NOMO-1 treated with DMSO at 0.1 percent for 48 hours (cell line): ENCODE data around the gene SLC7A4.
A peak's percentile ranks its signal among the peaks of the same experiment; 100 is the strongest.
"Not testable (repeated sequence)": the region's sequence is repeated elsewhere in the genome, so short reads cannot be mapped to it uniquely, and the experiment has no call there.

Source experiments
- DNase-seq: peaks from one replicate; lab custom pipeline; 2025; ENCODE audit not compliant: unreplicated experiment; lab: John Stamatoyannopoulos, UW

Gene SLC7A4, protein sequence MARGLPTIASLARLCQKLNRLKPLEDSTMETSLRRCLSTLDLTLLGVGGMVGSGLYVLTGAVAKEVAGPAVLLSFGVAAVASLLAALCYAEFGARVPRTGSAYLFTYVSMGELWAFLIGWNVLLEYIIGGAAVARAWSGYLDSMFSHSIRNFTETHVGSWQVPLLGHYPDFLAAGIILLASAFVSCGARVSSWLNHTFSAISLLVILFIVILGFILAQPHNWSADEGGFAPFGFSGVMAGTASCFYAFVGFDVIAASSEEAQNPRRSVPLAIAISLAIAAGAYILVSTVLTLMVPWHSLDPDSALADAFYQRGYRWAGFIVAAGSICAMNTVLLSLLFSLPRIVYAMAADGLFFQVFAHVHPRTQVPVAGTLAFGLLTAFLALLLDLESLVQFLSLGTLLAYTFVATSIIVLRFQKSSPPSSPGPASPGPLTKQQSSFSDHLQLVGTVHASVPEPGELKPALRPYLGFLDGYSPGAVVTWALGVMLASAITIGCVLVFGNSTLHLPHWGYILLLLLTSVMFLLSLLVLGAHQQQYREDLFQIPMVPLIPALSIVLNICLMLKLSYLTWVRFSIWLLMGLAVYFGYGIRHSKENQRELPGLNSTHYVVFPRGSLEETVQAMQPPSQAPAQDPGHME

GRCh38 chr22:21032037-21032867 lies at the start of gene SLC7A4:
Gene SLC7A4, minus strand, starts transcription at chr22:21032561. Its CDS starts 749 bp downstream, at chr22:21031812.
- no peak for DNase-seq

DNA sequence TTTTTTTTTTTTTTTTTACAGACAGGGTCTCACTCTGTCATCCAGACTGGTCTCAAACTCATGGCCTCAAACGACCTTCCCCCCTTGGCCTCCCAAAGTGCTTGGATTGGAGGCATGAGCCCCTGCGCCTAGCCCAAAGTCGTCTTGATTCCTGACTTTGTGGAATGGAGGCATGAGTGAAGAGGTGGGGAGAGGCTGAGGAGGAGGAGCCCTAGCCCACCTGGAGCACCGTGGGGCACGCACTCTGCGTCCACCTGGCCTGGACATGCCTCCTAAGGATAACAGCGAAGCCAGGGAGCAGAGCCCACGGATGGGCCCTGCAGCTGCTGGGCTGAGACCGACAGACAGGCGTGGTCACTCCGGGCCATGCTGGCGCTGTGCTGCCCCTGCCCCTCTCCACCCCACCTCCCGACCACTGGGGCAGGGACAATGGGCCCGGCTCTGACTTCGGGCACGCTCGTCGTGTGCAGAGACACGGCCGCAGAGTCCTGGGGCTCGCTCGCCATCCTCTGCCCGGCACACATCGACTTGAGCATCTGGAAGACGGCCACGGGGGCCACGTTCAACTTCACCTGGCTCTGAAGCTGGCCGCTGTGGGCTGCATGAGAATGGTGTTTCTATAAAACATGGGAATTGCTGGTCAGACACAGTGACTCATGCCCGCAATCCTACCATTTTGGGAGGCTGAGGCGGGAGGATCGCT lies 48.2 kb upstream of the SLC7A4 start:
- no peak for DNase-seq

- DNase-seq: no peak
Observed at GRCh38 chr22:21079493-21079892, 47.1 kb upstream of the SLC7A4 start.

DNA sequence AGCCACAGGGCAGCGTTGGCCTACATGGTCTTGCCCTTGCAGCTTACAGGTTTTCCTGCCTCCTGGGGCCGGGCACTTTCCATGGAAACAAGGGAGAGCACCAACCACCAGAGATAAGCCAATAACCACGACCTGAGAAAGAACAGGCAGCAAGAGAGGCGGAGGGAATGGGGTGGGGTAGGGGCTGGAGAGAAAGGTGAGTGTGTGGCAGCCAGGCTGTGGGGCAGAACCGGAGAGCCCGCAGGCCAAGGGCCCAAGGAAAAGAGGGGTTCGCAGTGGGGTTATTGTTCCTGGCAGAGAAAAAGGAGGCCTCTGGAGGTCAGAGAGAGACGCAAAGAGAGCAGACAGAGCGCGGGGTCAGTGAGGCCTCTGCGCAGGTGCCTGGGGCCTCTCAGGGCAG lies 46.6 kb upstream of the SLC7A4 start:
- DNase-seq: no peak

DNA sequence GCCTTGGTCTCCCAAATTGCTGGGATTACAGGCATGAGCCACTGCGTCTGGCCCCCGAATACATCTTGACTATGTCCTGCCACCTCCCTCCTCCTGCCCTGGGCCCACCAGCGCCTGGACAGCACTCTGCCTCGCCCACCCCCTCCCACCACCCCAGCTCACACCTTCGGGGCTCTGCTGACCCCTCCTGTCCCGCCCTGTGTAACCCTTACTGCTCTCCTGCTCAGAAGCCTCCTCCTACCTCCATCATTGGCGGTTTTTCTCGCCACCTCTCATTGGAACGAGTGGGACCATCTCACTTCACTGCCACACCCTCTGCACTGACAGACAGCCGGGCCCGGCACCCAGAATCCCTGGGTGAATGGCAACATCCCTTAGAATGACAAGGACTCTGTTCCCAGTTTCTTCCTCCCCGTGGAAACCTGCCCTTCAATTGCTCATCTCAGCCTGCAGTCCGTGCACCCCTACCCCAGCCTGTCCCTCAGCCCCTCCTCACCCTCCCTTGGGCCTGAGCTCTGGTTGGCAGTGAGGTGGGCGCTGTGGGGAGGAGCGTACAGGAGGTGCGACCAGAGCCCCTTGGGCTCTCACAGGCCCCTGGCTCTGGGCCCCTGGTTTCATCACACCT lies 45.6 kb upstream of the SLC7A4 start:
- DNase-seq: no peak

GRCh38 chr22:21076912-21077625 lies 44.7 kb upstream of the SLC7A4 start:
- no peak for DNase-seq

DNA sequence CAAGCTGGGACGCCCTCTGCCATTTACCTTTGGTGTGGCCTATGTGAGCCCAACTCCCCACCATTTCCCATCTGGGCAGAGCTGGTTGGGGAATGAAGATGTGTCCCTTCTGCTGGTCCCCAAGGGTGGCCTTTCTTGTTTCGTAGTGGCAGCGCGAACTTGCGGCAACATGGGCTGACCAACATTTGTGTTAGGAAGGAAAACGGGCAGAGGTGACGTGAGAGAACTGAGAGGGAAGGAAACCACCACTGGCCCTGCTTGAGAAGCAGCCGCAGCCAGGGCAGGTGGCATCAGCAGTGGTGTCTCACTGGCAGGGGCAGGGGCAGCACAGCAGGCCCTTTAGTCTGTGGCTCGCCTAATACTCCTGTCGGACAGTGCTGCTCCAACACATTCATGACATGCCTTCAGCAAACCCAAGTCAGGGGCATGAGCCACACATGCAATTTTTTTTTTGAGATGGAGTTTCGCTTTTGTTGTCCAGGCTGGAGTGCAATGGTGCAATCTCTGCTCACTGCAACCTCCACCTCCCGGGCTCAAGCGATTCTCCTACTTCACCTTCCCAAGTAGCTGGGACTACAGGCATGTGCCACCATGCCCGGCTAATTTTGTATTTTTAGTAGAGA lies 43.3 kb upstream of the SLC7A4 start:
- no peak for DNase-seq

DNA sequence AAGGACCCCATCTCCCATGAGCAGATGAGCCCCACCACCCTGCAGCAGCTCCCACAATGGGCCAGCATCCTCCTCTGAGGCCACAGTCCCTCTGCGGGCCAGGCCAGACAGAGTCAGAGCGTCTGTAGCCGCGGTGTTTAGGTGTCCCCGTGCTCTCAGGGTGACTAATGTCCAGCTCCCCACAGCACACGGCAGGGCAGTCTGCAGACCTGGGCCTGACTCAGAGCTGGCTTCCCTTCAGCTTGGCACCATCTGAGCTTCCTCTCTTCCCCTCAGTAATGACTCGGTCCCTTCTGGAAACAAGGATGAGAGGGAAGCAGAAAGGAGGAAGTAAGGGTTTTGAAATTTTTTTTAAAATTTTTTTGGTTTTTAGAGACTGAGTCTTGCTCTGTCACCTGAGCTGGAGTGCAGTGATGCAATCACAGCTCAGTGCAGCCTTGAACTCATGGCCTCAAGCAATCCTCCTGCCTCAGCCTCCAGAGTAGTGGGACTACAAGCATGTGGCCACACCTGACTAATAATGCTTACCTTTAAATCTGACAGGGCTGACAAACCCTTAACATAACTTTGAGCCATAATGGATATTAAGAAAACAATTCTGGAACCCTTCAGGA lies 41.8 kb upstream of the SLC7A4 start:
- DNase-seq: peak; percentile 52

DNA sequence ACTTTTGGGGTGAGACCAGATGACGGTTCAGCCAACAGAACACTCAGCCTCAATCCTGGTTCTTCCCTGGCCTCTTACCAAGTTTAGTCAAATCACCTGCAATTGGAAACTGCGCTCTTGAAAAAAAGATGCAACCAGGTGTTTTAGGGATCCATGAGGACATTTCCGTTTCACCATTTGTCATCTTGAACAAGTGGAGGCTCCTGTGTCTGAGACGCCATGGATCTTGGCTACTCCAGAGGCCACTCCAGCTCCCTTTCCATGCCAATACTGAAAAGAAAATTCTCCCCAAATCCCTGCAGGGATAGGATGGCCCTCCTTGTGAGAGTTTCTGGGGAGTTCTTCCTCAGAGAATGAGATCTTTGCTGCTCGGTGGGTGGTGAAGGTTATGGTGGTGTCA lies 41.1 kb upstream of the SLC7A4 start:
- DNase-seq: no peak

GRCh38 chr22:21073023-21073422 lies 40.7 kb upstream of the SLC7A4 start:
- no peak for DNase-seq

DNA sequence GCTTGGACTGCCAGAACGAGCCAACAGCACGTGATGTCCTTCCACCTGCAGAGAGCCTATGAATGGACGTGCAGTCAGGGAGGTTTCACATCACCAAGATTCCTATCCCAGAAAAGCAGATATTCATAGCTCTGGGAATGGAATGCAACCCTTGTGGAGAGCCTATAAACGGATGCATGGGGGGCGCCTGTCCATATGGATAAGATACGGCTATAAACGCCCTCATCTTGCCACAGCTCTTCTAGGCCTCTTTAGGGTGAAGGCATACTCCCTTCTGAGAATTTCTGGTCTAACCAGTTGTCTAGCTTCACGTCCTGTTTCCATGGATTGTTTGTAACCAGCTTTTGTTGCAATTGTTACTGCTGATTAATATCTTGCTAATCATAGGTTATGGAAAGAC lies 39.4 kb upstream of the SLC7A4 start:
- not testable (repeated sequence) for DNase-seq

GRCh38 chr22:21070690-21071615 lies 38.6 kb upstream of the SLC7A4 start:
- no peak for DNase-seq

DNA sequence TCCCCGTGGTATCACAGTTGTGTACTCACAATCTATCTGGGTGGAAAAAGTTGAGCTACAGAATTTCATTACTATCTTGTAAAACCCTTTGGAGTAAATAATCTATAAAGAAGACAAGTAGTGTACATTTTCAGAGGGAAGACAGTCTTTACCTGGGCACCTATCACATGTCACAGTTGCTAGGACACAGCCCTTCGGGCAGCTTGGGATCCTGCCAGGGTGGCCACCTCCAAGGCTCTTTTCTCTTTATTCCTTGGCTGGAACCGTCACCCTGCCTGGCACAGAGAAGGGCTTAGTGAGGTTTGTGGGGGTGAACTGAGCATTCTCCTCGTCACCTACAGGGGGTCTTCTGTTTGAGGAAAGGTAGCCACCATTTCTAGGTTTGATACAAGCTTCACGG lies 37.0 kb upstream of the SLC7A4 start:
- no peak for DNase-seq

GRCh38 chr22:21068681-21069276 lies 36.4 kb upstream of the SLC7A4 start:
- no peak for DNase-seq

GRCh38 chr22:21067901-21068680 lies 35.7 kb upstream of the SLC7A4 start:
- DNase-seq: peak; percentile 21

GRCh38 chr22:21067075-21067900 lies 34.9 kb upstream of the SLC7A4 start:
- no peak for DNase-seq
